SK-N-SH (cell line): Measurements from ENCODE around the gene CALD1. TPM values are rescaled to one million over a fixed set of nuclear protein-coding genes. Genes with fewer than 3 reads are reported as not detected.
A peak's percentile ranks its signal among the peaks of the same experiment; 100 is the strongest.

ENCODE experiments used
- CTCF ChIA-PET: fragments of 300-600, 350-600 bp; formaldehyde crosslinking; extraction: SDS; loops from one replicate; lab custom pipeline; 2021; lab: Yijun Ruan, JAX
- POLR2A ChIA-PET: fragments of 350-600 bp; sonication (Branson Sonifier 250); formaldehyde crosslinking; extraction: SDS; loops from one replicate; lab custom pipeline; 2020; ENCODE audit warnings: antibody characterized with exemption, inconsistent platforms; lab: Yijun Ruan, JAX
- DNase-seq: peaks from one replicate; pipeline ENCODE4 v3.0.0; 2012
- H2AFZ ChIP-seq: fragments of 200-600 bp; sonication (generic); 2 replicates; pipeline ENCODE4 v1.8.1; 2016; ENCODE audit warnings: antibody characterized with exemption, mild to moderate bottlenecking, low read depth
- H3F3A ChIP-seq: fragments of 200-600 bp; sonication (generic); replicated peaks from 2 replicates; pipeline ENCODE3; 2016; ENCODE audit warnings: antibody characterized with exemption, mild to moderate bottlenecking; ENCODE audit not compliant: insufficient read depth
- H3K27ac ChIP-seq, 2 experiments: fragments of 200-500 bp in 1 of 2; fragments of 200-600 bp in 1 of 2; sonication (Bioruptor generic) in 1 of 2; sonication (generic), shearing (Covaris generic) in 1 of 2; 2 replicates each; pipeline versions ENCODE4 v1.5.1 to v1.6.1; 2014 to 2016; ENCODE audit warnings: low read depth in 2 of 2, inconsistent platforms in 1 of 2, low read length in 1 of 2, mild to moderate bottlenecking in 1 of 2, mixed read lengths in 1 of 2
- H3K27me3 ChIP-seq: fragments of 200-600 bp; sonication (generic), shearing (Covaris generic); 2 replicates; pipeline ENCODE4 v1.6.1; 2016; ENCODE audit warnings: mixed run types; ENCODE audit not compliant: insufficient read depth
- H3K36me3 ChIP-seq, 2 experiments: fragments of 200-500 bp in 1 of 2; fragments of 200-600 bp in 1 of 2; sonication (Bioruptor generic) in 1 of 2; sonication (generic) in 1 of 2; replicated peaks in 1 of 2; 2 replicates each; pipeline versions ENCODE3 to v1.5.1; 2014 to 2016; ENCODE audit warnings: low read length in 1 of 2, mild to moderate bottlenecking in 1 of 2; ENCODE audit not compliant: insufficient read depth in 2 of 2, control insufficient read depth in 1 of 2
- H3K4me1 ChIP-seq, 2 experiments: fragments of 200-500 bp in 1 of 2; fragments of 200-600 bp in 1 of 2; sonication (Bioruptor generic) in 1 of 2; sonication (generic), shearing (Covaris generic) in 1 of 2; 2 replicates each; pipeline versions ENCODE4 v1.5.1 to v1.6.1; 2014 to 2016; ENCODE audit warnings: low read depth in 1 of 2, low read length in 1 of 2, mixed run types in 1 of 2; ENCODE audit not compliant: insufficient read depth in 2 of 2, control insufficient read depth in 1 of 2
- H3K4me2 ChIP-seq: fragments of 200-600 bp; sonication (generic), shearing (Covaris generic); 2 replicates; pipeline ENCODE4 v1.6.1; 2017; ENCODE audit warnings: mixed run types
- H3K4me3 ChIP-seq, 2 experiments: fragments of 200-500 bp in 1 of 2; fragments of 200-600 bp in 1 of 2; sonication (Bioruptor generic) in 1 of 2; sonication (generic), shearing (Covaris generic) in 1 of 2; 2 replicates each; pipeline versions ENCODE4 v1.5.1 to v1.8.1; 2014 to 2016; ENCODE audit warnings: low read depth in 2 of 2, inconsistent platforms in 1 of 2, low read length in 1 of 2, mild to moderate bottlenecking in 1 of 2, mixed read lengths in 1 of 2, moderate library complexity in 1 of 2
- H3K79me2 ChIP-seq: fragments of 200-600 bp; sonication (generic); 2 replicates; pipeline ENCODE4 v1.8.1; 2017; ENCODE audit warnings: mild to moderate bottlenecking; ENCODE audit not compliant: insufficient read depth
- H3K9ac ChIP-seq: fragments of 200-600 bp; sonication (generic); 2 replicates; pipeline ENCODE4 v1.6.1; 2017; ENCODE audit warnings: mixed run types
- H3K9me2 ChIP-seq: fragments of 200-600 bp; sonication (generic); 2 replicates; pipeline ENCODE4 v1.6.1; 2017; ENCODE audit warnings: mixed run types
- H3K9me3 ChIP-seq: fragments of 200-600 bp; sonication (generic); 2 replicates; pipeline ENCODE4 v1.6.1; 2017; ENCODE audit warnings: mixed run types, mild to moderate bottlenecking, moderate library complexity
- H4K20me1 ChIP-seq: fragments of 200-600 bp; sonication (generic); 2 replicates; pipeline ENCODE4 v1.6.1; 2017; ENCODE audit warnings: mild to moderate bottlenecking, mixed run types; ENCODE audit not compliant: insufficient read depth
- CHD2 ChIP-seq: fragments of 150-350 bp; IDR thresholded peaks from 2 replicates; pipeline ENCODE4 v1.6.1; 2018; ENCODE audit warnings: low read length; ENCODE audit not compliant: partially characterized antibody
- ELF1 ChIP-seq: IDR thresholded peaks from 2 replicates; pipeline ENCODE4 v1.4.0; 2012
- FOXM1 ChIP-seq: IDR thresholded peaks from 2 replicates; pipeline ENCODE4 v1.4.0; 2012; ENCODE audit warnings: low read depth, mild to moderate bottlenecking
- GABPA ChIP-seq: IDR thresholded peaks from 2 replicates; pipeline ENCODE4 v1.4.0; 2012; ENCODE audit warnings: low read depth, mild to moderate bottlenecking
- GATA2 ChIP-seq: sonication (generic); formaldehyde crosslinking; IDR thresholded peaks from 2 replicates; pipeline ENCODE4 v1.5.0; 2020; ENCODE audit warnings: mild to moderate bottlenecking, missing genetic modification reagents
- MXI1 ChIP-seq: IDR thresholded peaks from 2 replicates; pipeline ENCODE4 v1.6.1; 2012; ENCODE audit warnings: mild to moderate bottlenecking, low read depth, low read length, improper control_type of control experiment
- NFIC ChIP-seq: IDR thresholded peaks from 2 replicates; pipeline ENCODE4 v1.4.0; 2012; ENCODE audit warnings: borderline replicate concordance
- POLR2AphosphoS5 ChIP-seq: IDR thresholded peaks from 2 replicates; pipeline ENCODE4 v1.6.1; 2012; ENCODE audit warnings: low read depth, low read length
- RCOR1 ChIP-seq: fragments of 150-350 bp; IDR thresholded peaks from 2 replicates; pipeline ENCODE4 v1.6.1; 2017; ENCODE audit warnings: antibody characterized with exemption, low read length
- WGBS: methylation state at CpG from one replicate; pipeline ENCODE4 v1.1.6; 2017; ENCODE audit warnings: low lambda C conversion rate; 5-methylcytosine and 5-hydroxymethylcytosine counted together
- polyA plus RNA-seq, 3 experiments: library from polyadenylated mRNA; depleted of rRNA; stranded (reverse); fragments of >200 nt; gene quantifications; 2 replicates each; pipeline ENCODE4 v1.2.3, GENCODE V29; 2012
- TF ChIP-seq, protein P1 (sequence below): fragments of 150-350 bp; IDR thresholded peaks from 2 replicates; pipeline ENCODE4 v1.6.1; 2017; ENCODE audit warnings: antibody characterized with exemption, low read length, low read depth, borderline replicate concordance
- TF ChIP-seq, protein P2 (sequence below): IDR thresholded peaks from 2 replicates; pipeline ENCODE4; 2012
- TF ChIP-seq, protein P3 (sequence below): fragments of 150-350 bp; IDR thresholded peaks from 2 replicates; pipeline ENCODE4 v1.6.1; 2016; ENCODE audit warnings: mild to moderate bottlenecking, low read depth, low read length

CALD1 gene
- polyA plus RNA-seq, 1 of the 3 experiments (the other 2 are of a cell fraction), result 299 TPM

DNA sequence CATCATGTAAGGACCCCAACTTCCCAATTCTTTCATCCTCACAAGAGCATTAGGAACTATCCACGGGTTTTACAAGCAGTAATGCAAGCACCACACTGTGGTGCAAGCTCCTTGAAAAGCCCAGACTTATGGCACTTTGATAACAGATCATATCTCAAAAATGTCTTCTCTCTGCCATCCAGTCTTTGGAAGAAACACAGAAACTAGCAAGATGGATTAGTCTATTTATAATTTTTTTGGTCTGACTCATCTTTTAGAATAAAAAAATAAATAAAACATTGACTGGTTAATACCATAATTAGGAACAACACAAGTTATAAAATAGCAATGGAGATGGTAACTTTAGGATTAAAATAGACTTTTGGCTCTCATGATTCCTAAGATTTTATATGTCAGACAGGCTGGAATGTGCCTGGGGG lies 49.0 kb upstream of the CALD1 start (continued):
- TF ChIP-seq GABPA (no peak), ELF1 (no peak), GATA2 (CRISPR knock-in tag) (no peak), MXI1 (no peak)
- TF ChIP-seq, protein P1, sequence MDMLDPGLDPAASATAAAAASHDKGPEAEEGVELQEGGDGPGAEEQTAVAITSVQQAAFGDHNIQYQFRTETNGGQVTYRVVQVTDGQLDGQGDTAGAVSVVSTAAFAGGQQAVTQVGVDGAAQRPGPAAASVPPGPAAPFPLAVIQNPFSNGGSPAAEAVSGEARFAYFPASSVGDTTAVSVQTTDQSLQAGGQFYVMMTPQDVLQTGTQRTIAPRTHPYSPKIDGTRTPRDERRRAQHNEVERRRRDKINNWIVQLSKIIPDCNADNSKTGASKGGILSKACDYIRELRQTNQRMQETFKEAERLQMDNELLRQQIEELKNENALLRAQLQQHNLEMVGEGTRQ, result no peak

DNA sequence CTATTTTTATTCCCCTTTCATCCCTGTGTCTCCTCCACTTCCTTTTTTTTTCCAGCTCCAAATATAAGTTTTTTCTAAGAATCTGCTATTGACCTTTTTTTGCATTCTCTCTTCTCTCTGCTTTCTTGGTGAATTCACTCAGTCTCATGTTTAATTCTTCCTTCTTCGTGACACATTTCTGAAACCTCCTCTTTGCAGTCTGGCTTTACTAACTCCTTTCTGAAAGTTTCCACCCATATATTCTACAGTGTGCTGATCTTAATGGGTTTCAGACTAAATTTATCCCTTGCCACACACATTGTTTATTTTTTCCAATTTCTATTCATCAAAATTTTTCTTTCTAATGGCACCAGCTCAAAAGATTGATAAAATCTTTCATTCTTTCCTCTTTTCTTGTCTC lies 47.8 kb upstream of the CALD1 start:
- Histone ChIP-seq H3K9ac (no peak overlapping the region), H3F3A (peaks cover 30% of the 10 kb centered on the region), H2AFZ (no peak overlapping the region), H3K4me1 (peaks cover 2 to 18% of the 10 kb centered on the region in 2 experiments; a peak in 3 of 4 replicates), H3K27me3 (no peaks in the 10 kb centered on the region), H3K9me2 (no peaks in the 10 kb centered on the region), H3K79me2 (no peaks in the 10 kb centered on the region), H3K36me3 (no peaks in the 10 kb centered on the region), H4K20me1 (no peaks in the 10 kb centered on the region), H3K4me2 (peak overlapping the region; percentile 67; the same call in 1 of the 2 replicates), H3K4me3 (no peak overlapping the region), H3K27ac (peak overlapping the region; percentile 86; a peak in 3 of 4 replicates), H3K9me3 (no peaks in the 10 kb centered on the region)
- ChIA-PET POLR2A (interaction anchor here (0.6 kb wide), 1 partner anchor 534 kb away, joined by 3 read pairs; no protein-coding TSS in a partner anchor), CTCF (interaction anchor here (0.8 kb wide), 1 partner anchor 19 kb away, joined by 3 read pairs; no protein-coding TSS in a partner anchor)
- no peak for TF ChIP-seq CHD2
- TF ChIP-seq POLR2AphosphoS5, result peak; percentile 26; the same call in 1 of the 2 replicates
- no peak for DNase-seq
- 72% methylated on average over 1 of the region's 1 CpG for WGBS

DNA sequence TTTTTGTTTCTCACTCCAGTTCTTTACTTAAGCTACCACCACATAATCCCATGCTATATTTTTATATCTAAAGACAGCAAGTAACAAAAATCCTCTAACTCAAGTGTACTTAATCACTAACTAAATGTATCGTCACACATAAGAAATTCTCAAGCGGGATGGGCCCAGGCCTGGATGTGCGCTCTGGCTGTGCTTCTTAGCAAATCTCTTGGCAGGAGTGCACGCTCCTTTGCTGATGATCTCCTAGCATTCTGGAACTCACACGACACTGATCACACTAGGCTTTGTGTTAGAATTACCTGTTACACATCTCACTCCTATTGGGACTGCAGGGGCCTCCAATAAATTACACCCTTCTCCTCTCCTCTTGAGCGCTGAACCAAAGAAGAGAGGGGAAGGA lies 46.7 kb upstream of the CALD1 start:
- Histone ChIP-seq H3K4me1 (peaks cover 2 to 18% of the 10 kb centered on the region in 2 experiments), H3K9me3 (no peaks in the 10 kb centered on the region), H4K20me1 (no peaks in the 10 kb centered on the region), H3K4me2 (no peak overlapping the region), H3K79me2 (no peaks in the 10 kb centered on the region), H3F3A (peaks cover 33% of the 10 kb centered on the region), H3K36me3 (no peaks in the 10 kb centered on the region), H3K4me3 (no peak overlapping the region), H2AFZ (no peak overlapping the region), H3K9ac (no peak overlapping the region), H3K27me3 (no peaks in the 10 kb centered on the region), H3K9me2 (no peaks in the 10 kb centered on the region), H3K27ac (no peak overlapping the region; a peak in 1 of 4 replicates)
- ChIA-PET POLR2A (no interaction called here), CTCF (interaction anchor here (0.8 kb wide), 1 partner anchor 18 kb away, joined by 3 read pairs; no protein-coding TSS in a partner anchor)
- WGBS, result 95% methylated on average over 6 of the region's 6 CpGs
- TF ChIP-seq FOXM1 (no peak), RCOR1 (no peak), CHD2 (no peak), NFIC (no peak)
- TF ChIP-seq, protein P2, sequence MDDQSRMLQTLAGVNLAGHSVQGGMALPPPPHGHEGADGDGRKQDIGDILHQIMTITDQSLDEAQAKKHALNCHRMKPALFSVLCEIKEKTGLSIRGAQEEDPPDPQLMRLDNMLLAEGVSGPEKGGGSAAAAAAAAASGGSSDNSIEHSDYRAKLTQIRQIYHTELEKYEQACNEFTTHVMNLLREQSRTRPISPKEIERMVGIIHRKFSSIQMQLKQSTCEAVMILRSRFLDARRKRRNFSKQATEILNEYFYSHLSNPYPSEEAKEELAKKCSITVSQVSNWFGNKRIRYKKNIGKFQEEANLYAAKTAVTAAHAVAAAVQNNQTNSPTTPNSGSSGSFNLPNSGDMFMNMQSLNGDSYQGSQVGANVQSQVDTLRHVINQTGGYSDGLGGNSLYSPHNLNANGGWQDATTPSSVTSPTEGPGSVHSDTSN, result no peak
- TF ChIP-seq, protein P3, sequence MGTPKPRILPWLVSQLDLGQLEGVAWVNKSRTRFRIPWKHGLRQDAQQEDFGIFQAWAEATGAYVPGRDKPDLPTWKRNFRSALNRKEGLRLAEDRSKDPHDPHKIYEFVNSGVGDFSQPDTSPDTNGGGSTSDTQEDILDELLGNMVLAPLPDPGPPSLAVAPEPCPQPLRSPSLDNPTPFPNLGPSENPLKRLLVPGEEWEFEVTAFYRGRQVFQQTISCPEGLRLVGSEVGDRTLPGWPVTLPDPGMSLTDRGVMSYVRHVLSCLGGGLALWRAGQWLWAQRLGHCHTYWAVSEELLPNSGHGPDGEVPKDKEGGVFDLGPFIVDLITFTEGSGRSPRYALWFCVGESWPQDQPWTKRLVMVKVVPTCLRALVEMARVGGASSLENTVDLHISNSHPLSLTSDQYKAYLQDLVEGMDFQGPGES, result no peak
- no peak for DNase-seq
